Body of pancreas (tissue), 4 donors: ENCODE measurements around the gene PDZD4. TPM values are rescaled to one million over a fixed set of nuclear protein-coding genes. Genes with fewer than 3 reads are reported as not detected.

Experiments used
- ATAC-seq: fragments of 150-250 bp; one replicate; pipeline ENCODE4 v1.9.1; 2016
- DNase-seq, 4 donors: peaks; one replicate each; pipeline ENCODE4 v3.0.0-alpha.2; 2019
- H3K27ac ChIP-seq, 4 donors: fragments of 200-600 bp; sonication (generic); 1 replicate in 3 of 4; 2 replicates in 1 of 4; pipeline versions ENCODE4 v1.5.1 to v1.6.1; 2016 to 2019; ENCODE audit warnings: mild to moderate bottlenecking in 1 of 4, mixed read lengths in 1 of 4, moderate library complexity in 1 of 4
- H3K27me3 ChIP-seq, 2 donors: fragments of 200-600 bp; sonication (generic); one replicate each; pipeline ENCODE4 v1.6.0; 2016; ENCODE audit warnings: mild to moderate bottlenecking in 1 of 2
- H3K36me3 ChIP-seq, 2 donors: fragments of 200-600 bp; sonication (generic); replicated peaks in 1 of 2; 2 replicates each; pipeline ENCODE4 v1.5.1; 2016; ENCODE audit warnings: low read depth in 2 of 2; ENCODE audit not compliant: insufficient read depth in 1 of 2
- H3K4me1 ChIP-seq: fragments of 200-600 bp; sonication (generic); one replicate; pipeline ENCODE4 v1.6.0; 2016
- H3K4me3 ChIP-seq, 2 donors: fragments of 200-600 bp; sonication (generic); 1 replicate in 1 of 2; 2 replicates in 1 of 2; pipeline ENCODE4 v1.5.1; 2016 to 2019
- H3K9me3 ChIP-seq, 3 donors: fragments of 200-600 bp; sonication (generic); 1 replicate in 2 of 3; 2 replicates in 1 of 3; pipeline ENCODE4 v1.5.1; 2016
- CTCF ChIP-seq, 7 experiments: fragments of 450-650 bp in 4 of 7; fragments of 200-600 bp in 3 of 7; sonication (generic) in 3 of 7; IDR thresholded peaks; one replicate each; pipeline ENCODE4 v1.5.1; 2016 to 2019; ENCODE audit warnings: antibody characterized with exemption in 7 of 7
- POLR2A ChIP-seq, 3 donors: fragments of 450-650 bp; IDR thresholded peaks; one replicate each; pipeline ENCODE4 v1.6.1; 2016; ENCODE audit warnings: antibody characterized with exemption in 3 of 3, mild to moderate bottlenecking in 2 of 3
- WGBS, 2 donors: methylation state at CpG; one replicate each; pipeline ENCODE4 v1.1.5; 2017; 5-methylcytosine and 5-hydroxymethylcytosine counted together
- intact Hi-C: fragments of 100-400 bp; cut with DNase I; formaldehyde crosslinking; loops from one replicate; pipeline ENCODE4 v1.15.1; 2023
- total RNA-seq, 2 donors: library from RNA; depleted of rRNA; stranded (reverse); fragments of >200 nt; gene quantifications; one replicate each; pipeline ENCODE4 v1.1.0, GENCODE V29; 2016

Gene PDZD4
- total RNA-seq, 2 donors from 2014 or later, result 1.6 to 2.6 TPM

GRCh38 chrX:153801669-153802068 lies 28.7 kb downstream of the PDZD4 start:
- no peak for DNase-seq
- Histone ChIP-seq H3K36me3 (no peaks in the 10 kb centered on the region), H3K9me3 (no peaks in the 10 kb centered on the region), H3K4me3 (no peak overlapping the region), H3K27ac (no peak overlapping the region), H3K27me3 (no peaks in the 10 kb centered on the region), H3K4me1 (peaks cover 21% of the 10 kb centered on the region)
- ATAC-seq, result no peak
- intact Hi-C loops, result no loop called here
- TF ChIP-seq CTCF (IDR thresholded peaks at IDR 0.05), result no peak
- TF ChIP-seq POLR2A (IDR thresholded peaks at IDR 0.05), result no peak
- WGBS, 2 donors, result 81 to 100% methylated on average over 1 to 5 of the region's 8 CpGs

- no peak for ATAC-seq
- Histone ChIP-seq H3K27me3 (no peaks in the 10 kb centered on the region), H3K4me3 (no peak overlapping the region), H3K36me3 (no peaks in the 10 kb centered on the region), H3K4me1 (peaks cover 30% of the 10 kb centered on the region), H3K27ac (no peak overlapping the region), H3K9me3 (no peaks in the 10 kb centered on the region)
- intact Hi-C loops, result no loop called here
- DNase-seq, result no peak
- WGBS, 2 donors, result 77 to 81% methylated on average over 7 of the region's 7 CpGs
- TF ChIP-seq CTCF (IDR thresholded peaks at IDR 0.05), result no peak
- TF ChIP-seq POLR2A (IDR thresholded peaks at IDR 0.05), result no peak
Observed at GRCh38 chrX:153800746-153801145, 29.6 kb downstream of the PDZD4 start.

- Histone ChIP-seq H3K27ac (no peak overlapping the region), H3K36me3 (no peaks in the 10 kb centered on the region), H3K27me3 (no peaks in the 10 kb centered on the region), H3K9me3 (no peaks in the 10 kb centered on the region), H3K4me1 (peaks cover 35% of the 10 kb centered on the region), H3K4me3 (no peak overlapping the region)
- DNase-seq, result no peak
- 78% methylated on average over 8 of the region's 16 CpGs; no CpG with 5 or more reads in 1 of the 2 donors for WGBS, 2 donors
- intact Hi-C loops, result no loop called here
- TF ChIP-seq CTCF (IDR thresholded peaks at IDR 0.05) (no peak), POLR2A (IDR thresholded peaks at IDR 0.05) (no peak)
- ATAC-seq, result no peak
Observed at GRCh38 chrX:153800177-153800722, 30.1 kb downstream of the PDZD4 start.

- WGBS, 2 donors, result 78% methylated on average over 2 of the region's 5 CpGs; no CpG with 5 or more reads in 1 of the 2 donors
- intact Hi-C loops, result no loop called here
- H3K4me1 ChIP-seq, result peaks cover 36% of the 10 kb centered on the region
- H3K27me3 ChIP-seq, result no peaks in the 10 kb centered on the region
- peak overlapping the region in 1 of 4 donors; percentile 1 for H3K27ac ChIP-seq
- TF ChIP-seq POLR2A (IDR thresholded peaks at IDR 0.05) (no peak), CTCF (IDR thresholded peaks at IDR 0.05) (no peak)
- DNase-seq (peak; percentile 28 to 66 (median 40)), ATAC-seq (no peak)
- H3K9me3 ChIP-seq, result no peaks in the 10 kb centered on the region
- H3K4me3 ChIP-seq, result no peak overlapping the region
- no peaks in the 10 kb centered on the region for H3K36me3 ChIP-seq
Observed at GRCh38 chrX:153799326-153799725, 31.0 kb downstream of the PDZD4 start.

GRCh38 chrX:153797415-153798015 lies 32.8 kb downstream of the PDZD4 start:
- intact Hi-C loops, result no loop called here
- no peak for DNase-seq
- Histone ChIP-seq H3K4me3 (no peak overlapping the region), H3K36me3 (no peaks in the 10 kb centered on the region), H3K4me1 (peaks cover 44% of the 10 kb centered on the region), H3K27me3 (no peaks in the 10 kb centered on the region), H3K9me3 (no peaks in the 10 kb centered on the region), H3K27ac (no peak overlapping the region)
- TF ChIP-seq CTCF (IDR thresholded peaks at IDR 0.05) (no peak), POLR2A (IDR thresholded peaks at IDR 0.05) (no peak)
- WGBS, 2 donors, result 73 to 100% methylated on average over 2 to 5 of the region's 15 CpGs
- no peak for ATAC-seq
